NCI-H748 (cell line): ENCODE data around the gene ASZ1.
A peak's percentile ranks its signal among the peaks of the same experiment; 100 is the strongest.
"Not testable (repeated sequence)": the region's sequence is repeated elsewhere in the genome, so short reads cannot be mapped to it uniquely, and the experiment has no call there.

Experiments used
- DNase-seq: peaks from one replicate; lab custom pipeline; 2025; ENCODE audit not compliant: unreplicated experiment; lab: John Stamatoyannopoulos, UW

Gene ASZ1, protein sequence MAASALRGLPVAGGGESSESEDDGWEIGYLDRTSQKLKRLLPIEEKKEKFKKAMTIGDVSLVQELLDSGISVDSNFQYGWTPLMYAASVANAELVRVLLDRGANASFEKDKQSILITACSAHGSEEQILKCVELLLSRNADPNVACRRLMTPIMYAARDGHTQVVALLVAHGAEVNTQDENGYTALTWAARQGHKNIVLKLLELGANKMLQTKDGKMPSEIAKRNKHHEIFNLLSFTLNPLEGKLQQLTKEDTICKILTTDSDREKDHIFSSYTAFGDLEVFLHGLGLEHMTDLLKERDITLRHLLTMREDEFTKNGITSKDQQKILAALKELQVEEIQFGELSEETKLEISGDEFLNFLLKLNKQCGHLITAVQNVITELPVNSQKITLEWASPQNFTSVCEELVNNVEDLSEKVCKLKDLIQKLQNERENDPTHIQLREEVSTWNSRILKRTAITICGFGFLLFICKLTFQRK

DNA sequence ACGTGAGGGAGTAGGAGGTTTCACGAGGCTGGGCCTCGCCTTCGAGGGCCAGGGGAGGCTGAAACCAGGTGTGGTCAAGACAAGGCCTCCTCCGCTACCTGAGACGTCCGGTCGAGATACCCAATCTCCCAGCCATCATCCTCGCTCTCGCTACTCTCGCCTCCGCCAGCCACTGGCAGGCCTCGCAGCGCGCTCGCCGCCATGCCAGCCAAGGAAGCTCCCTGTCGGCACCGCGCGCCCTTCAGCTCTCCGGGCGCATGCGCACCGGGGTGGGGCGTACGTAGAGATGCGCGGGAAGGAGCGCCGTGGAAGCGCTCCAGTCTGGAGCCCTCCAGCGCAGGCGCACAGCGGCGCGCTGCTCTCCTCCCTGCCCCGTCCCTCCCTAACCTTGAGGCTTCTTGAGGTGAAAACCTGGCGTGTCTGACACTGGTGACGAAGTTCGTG lies at the start of gene ASZ1:
Gene ASZ1, minus strand, starts transcription at position 236 of the 444 bp plus-strand sequence. Its CDS starts 33 bp downstream, at position 203.
- no peak for DNase-seq

DNA sequence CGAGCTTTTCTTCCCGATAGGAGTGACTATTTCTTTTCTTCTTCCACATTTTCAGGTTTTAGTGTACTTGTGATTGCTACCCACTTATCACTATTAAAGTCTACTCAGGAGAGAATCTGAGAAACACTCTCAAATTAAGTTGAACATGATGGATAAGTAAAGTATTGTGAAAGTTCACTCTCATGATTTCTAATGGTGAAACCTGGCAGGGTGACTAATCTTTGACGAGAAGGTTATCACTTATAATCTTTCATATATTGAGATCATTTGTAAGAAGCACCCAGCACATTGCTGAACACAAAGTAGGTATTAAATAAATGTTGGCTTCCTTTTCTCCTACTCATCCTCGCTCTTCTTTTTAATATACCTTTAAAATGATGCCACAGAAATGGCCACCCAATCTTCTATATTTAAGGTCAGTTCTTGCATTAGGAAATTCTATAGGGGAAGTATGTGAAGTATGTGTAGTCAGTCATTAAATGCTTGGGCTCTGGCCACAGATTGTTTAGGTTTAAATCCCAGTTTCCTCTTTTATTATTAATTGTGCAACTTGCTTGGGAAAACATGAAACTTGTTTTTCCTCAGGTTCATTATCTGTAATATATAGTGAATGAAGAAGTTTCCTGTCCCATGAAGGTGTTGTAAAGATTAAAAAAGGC lies 49.4 kb upstream of the ASZ1 start:
- no peak for DNase-seq

DNA sequence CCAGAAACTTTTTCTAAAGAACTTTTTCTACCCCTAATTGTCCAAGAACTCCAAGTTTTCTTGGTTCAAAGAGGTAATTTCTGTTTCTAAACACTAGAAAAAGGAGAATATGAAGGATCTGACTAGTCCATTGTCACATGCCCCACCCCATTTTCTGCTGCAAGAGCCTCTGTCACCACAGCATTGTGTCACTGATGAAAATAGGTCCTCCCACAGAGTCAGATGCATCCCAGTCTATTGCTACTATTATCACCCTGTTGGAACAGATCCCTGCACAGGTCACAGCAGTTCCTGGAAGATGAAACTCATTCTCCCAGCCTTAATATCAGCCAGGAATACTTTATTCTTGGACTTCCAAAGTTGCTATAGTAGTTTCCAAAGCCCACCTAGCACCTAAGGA lies 45.0 kb upstream of the ASZ1 start:
- DNase-seq = no peak

DNA sequence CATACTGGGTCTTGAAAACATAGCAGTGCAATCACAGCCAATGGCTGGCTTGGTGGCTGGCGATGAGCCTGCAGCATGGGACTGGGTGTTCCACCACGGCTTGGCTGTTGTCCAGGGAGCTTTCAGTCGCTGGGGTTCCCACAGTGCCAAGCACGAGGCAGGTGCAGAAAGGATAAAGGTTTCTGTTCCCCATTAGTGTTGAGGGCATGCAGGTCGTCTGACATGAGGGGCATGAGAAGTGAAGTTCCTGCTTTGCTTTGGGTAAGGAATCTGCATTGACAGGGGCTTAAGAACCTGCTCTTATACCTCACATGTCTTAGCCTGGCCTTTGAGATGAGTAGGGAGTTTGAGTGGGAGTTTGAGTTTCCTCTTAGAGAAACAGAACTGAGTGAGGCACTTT lies 43.5 kb upstream of the ASZ1 start:
- peak; percentile 26 for DNase-seq

DNA sequence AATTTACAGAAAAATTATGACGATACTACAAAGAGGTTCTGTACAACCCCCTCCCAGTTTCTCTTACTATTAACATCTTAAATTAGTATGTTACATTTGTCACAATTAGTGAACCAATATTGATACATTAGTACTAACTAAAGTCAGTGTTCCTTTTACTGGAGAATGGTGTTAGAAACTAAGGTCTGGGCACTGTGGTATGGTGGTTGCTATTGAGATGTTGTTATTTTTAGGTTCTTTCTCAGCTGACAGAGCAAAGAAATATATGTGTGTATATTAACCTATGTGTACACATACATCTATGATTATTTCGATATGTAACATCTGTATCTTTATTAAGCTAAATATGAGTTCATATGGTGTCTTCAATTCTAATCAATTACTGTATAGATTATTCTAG lies 40.9 kb upstream of the ASZ1 start:
- DNase-seq = no peak

DNA sequence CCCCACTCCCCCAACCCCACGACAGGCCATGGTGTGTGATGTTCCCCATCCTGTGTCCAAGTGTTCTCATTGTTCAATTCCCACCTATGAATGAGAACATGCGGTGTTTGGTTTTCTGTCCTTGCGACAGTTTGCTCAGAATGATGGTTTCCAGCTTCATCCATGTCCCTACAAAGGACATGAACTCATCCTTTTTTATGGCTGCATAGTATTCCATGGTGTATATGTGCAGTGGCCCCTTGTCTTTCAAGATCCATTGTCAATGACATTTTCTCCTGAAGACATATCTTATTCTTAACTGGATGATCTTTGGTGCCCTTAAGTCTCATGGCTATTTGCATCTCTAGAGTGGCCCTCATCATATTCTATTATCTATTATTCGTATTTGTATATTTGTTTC lies 33.5 kb upstream of the ASZ1 start:
- DNase-seq = not testable (repeated sequence)

DNA sequence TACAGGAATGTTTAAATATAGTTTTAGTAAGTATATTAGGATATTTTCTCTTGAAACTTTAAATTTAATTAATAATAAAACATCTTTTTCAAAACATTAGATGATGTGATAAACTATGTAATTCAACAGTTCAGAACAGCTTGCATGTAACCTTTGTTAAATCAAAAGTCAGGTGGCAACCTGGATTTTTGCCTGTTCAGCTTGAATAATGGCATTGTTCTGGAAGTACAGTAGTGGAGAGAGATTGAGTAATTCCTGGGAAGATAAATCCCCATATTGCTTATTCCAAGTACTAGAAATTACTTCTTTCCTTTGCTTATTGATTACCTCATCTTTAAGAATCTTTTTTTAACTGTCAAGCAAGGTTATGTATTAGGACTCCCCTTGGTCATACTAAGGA lies 32.4 kb upstream of the ASZ1 start:
- DNase-seq = no peak

DNA sequence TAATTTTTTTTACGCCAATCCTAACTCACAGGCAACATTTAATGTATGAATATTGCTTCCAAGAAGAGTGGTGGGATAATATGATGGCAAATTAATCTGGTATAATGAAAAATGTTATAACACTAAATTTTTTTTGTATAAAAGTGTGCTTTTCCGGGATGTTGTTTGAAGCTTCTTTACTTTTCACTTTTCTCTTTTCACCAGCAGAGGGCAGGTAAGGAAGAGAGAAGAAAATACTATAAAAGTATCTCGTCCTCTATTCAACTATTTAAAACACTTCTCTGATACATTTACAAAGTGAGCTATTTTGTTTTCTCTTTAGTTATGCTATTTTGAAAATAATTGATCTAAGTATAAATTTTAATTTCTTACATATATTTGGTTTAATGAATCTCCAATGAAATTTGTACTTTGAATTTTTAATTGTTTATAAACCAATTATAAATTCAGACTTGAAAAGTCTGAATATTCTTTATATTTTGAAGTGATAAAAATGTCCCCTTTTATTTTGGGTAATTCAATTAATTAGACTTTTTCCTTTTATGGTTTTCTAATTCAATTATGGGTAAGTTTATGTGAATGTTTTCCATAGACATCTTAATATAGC lies 31.8 kb upstream of the ASZ1 start:
- peak; percentile 46 for DNase-seq

DNA sequence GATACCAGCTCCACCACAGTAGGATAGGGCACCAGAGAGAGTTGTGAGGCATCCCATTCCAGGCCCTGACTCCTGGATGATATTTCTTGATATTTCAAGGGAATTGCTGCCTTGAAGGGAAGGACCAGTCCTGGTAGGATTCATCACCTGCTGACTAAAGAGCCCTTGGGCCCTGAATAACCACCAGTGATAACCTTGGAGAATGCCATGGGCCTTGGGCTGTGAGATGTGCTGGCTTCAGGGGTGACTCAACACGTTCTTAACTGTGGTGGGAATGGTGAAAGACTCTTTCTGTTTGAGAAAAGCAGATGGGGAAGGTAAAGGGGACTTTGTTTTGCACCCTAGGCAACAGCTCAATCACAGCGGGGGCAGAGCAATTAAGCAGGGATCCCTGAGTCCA lies 21.4 kb upstream of the ASZ1 start:
- DNase-seq = no peak

DNA sequence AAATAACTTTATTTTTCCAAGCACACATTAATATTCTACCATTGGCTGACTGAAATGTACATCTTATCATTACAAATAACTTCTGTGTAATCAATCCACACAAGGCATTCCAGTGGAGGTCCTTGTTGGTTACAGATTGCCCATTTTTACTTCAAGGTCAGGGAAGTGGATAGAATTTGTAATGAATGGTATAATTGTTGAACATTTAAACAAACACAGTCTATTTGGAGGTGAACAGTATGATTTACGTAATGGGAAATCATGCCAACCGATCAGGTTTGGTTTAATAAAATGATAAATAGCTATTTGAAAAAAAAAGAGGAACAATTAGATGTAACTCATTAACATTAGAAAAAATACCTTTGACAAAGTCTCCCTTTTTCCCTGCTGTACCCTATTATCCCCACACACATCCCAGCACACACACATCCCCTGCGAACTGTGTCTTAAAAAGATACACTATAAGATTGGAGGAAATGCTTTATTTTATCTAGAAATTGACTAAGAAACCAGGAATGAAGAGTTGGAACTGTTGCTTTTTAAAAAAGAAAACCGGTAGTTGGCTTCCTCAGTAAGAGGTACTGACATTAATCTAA lies 19.0 kb upstream of the ASZ1 start:
- DNase-seq = no peak

DNA sequence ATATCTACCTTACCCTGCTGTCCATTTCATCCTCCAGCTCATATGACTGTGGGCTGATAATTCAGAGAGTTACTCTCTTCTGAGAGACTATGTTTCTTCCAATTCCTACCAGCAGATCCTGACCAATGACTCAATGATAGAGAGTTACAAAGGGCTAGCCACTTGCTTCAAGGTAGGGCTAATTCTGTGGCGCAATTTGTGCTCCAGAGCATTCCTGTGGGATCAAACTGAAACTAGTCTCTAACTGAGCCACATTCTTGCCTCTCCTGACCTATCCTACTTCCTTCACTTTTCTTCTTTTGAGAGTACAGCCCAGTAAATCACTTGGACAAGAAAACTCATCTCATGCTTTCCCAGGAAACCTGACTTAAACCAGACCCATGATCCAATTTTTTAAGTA lies 17.9 kb upstream of the ASZ1 start:
- DNase-seq = no peak

DNA sequence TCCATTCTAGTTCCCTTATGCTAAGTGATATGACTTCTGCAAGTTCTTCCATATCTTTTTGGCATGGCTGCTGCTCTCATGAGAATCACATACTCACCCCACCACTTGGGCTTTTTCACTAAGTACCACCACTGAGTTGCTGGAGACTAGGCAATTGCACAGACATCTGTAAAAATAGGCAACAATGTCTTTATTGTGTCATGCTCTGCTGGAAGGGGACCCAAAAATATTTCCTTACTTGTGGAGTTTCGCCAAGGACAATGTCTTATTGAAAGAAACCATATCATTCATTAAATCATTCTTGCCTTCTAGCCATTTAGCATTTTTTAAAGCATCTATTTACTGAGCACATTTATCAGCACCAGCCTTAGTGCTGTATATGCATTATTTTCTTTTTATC lies 17.4 kb upstream of the ASZ1 start:
- no peak for DNase-seq

DNA sequence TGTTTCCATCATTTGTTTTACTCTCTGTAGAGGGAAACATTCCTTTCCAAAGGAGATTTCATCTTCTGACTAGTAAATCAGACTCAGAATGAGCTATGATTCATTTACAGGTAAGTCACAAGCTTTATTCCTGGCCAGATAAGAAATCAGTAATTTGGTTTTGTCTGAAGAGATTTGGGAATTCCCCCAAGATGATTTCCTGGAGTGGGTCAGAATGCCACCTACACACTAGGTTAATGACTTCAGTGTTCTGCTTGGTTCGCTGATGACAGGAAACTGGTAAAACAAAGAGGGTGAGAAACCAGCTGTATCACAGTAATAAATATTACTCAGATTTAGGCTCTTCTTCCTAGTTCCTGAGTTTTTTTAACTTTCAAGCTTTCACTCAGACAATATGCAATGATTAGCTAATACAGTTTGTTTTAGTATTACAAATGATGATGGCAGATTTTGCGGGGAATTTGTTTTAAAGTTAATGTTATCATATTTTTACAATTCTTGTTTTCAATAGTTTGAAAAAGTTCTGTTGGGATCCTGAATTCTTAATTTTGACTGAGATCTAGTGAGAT lies 8.3 kb upstream of the ASZ1 start:
- DNase-seq = no peak

DNA sequence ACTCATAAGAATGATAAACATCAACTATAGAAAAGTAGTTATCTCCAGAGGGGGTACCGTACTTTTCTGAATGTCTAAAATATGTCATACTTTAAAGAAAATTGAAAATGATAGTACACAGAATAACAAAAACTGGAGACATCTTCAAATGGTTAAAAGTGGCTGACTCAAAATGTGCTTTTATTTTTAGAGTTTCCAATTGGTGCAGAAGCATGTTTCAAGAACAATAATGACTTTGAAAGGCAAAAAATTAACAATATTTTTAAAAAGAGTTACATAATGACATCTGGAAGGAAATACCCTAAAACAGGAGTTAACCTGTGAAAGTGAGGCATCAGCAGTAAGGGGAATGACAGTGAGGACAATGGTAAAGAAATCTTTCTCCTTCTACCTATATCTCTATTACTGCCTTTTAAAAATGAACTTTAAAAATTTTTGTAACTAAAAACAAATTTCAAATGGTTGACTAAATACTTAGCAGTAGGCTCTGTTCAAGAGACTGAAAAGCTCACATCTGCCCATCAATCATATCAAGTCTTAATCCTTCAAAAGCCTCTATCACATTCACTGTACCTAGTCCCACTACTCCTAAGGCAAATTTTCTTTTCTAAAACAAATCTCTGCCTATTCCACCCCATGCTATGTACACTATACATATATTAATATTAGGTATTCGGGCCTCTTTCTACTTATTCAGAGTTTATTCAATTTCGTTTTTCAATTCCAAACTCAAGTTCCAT lies 3.0 kb downstream of the ASZ1 start:
- DNase-seq = no peak

DNA sequence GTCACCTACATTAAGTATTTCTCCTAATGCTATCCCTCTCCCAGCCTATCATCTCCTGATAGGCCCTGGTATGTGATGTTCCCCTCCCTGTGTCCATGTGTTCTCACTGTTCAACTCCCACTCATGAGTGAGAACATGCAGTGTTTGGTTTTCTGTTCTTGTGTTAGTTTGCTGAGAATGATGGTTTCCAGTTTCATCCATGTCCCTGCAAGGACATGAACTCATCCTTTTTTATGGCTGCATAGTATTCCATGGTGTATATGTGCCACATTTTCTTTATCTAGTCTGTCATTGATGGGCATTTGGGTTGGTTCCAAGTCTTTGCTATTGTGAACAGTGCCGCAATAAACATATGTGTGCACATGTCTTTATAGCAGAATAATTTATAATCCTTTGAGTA lies 12.7 kb downstream of the ASZ1 start:
- not testable (repeated sequence) for DNase-seq

DNA sequence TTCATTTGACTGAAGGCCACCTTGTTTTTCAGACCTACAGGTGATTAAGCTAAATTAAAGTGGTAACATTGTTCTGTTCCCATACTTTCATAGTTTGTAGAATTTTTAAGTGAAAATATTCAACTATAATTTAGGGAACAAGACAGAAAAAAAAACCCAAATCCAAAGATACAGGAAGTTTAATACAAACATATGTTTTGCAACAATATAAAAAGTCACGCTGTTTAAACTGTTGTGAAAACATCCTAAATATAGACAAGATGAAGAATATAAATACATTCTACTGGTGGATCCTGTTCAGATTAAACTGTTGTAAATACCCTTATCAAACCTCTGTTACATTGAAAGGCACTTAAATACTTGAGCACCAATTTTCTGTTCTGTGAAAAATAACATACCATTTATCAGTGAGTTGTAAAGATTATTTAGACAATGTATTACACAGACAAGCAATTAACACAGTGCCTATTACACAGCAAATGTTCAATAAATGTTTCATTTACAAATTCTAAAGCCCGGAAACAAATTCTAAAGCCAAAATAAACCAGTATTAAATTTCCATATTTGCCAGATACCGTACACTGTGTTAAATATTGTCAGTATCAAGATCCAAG lies 14.2 kb downstream of the ASZ1 start:
- DNase-seq = peak; percentile 54

DNA sequence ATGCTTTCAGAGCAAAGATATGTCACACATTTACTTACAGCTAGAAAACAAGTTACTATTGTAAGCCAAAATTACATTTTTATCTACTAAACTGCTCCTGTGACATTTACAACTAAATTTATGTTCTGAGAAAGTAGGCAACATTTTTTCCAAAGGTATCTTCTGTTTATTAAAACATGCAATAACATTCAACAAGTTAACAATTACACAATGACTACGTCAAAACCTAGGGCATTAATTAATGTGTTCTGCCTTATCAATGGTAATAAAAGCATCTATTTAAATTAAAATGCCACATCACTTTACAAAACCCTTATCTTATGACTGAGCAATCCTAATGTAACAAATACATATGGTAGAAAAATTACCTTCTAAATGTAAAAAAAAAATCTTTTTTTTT lies 14.9 kb downstream of the ASZ1 start:
- DNase-seq = no peak

DNA sequence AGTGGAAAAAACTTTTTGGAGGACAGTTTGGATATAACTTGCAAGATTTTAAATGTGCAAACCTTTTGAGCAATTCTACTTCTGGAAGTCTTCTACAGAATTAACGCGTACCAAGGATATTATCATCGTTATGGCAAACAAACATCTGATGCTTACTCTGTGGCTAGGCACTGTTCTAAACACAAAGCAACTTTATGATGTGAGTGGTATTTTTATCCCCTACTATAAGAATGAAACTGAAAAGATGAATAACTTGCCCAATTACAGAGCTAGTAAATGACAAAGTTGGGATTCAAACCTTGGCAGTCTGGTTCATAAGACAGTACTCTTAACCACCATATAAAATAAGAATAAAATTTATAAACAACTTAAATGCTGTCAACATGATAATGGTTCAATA lies 15.8 kb downstream of the ASZ1 start:
- DNase-seq = no peak

DNA sequence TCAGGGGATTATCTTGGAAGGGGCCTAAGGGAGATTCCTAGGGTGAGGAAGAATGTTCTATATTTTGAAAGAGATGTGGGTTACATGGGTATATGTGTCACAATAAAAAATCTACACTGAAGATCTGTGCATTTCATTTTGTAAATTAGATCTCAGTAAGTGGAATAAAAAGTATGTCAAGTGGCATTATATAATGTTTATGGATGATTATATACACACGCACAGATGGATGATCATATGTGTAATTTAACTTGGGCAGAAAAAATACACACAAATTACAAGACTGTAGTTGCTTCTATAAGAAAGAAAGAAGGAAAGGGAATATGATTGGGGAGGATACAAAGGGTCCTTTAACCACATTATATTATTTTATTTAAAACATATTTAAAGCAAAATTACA lies 18.5 kb downstream of the ASZ1 start:
- no peak for DNase-seq

DNA sequence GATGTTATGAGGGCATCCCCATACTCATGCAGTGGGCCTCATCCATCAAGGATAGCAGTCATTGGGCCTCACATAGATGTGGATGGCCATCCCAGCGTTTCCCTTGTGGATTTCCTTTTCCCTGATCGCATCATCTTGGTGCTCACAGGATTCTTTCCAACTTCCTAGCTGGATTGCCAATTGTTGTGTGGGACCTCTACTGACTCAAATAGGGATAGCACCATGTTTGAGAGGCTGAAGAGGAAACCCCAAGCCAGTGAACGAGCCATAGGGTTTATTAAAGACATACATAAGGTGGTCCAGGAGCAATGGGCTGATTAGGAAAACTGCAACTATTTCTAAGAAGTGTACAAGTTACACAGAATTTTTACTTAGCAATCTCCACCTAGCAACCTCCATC lies 21.8 kb downstream of the ASZ1 start:
- no peak for DNase-seq
